ENCODE data around the gene ALOX5AP. TPM values are rescaled to one million over a fixed set of nuclear protein-coding genes. Genes with fewer than 3 reads are reported as not detected.

Gene ALOX5AP
- total RNA-seq, 2 donors from 2014 or later, result 27.5 to 69.9 TPM

GRCh38 chr13:30798776-30799355 is 63.5 kb downstream of the ALOX5AP start:
- no peaks in the 10 kb centered on the region for H3K27me3 ChIP-seq (replicated peaks; ENCODE audit: insufficient read depth)
- peaks cover 12 to 19% of the 10 kb centered on the region in 2 donors for H3K4me1 ChIP-seq (ENCODE audit: control insufficient read depth in 1 of 2, low read depth in 2 of 2)
- H3K27ac ChIP-seq, result no peak overlapping the region
- H3K36me3 ChIP-seq, result no peaks in the 10 kb centered on the region
- ATAC-seq (ENCODE audit: insufficient number of reproducible peaks, low FRiP score, low read depth) (no peak), DNase-seq (ENCODE audit: low spot score) (no peak)
- H3K9me3 ChIP-seq, result no peaks in the 10 kb centered on the region
- no peak overlapping the region for H3K4me3 ChIP-seq
- no peak for TF ChIP-seq CTCF (IDR thresholded peaks at IDR 0.05)

- Histone ChIP-seq H3K4me3 (no peak overlapping the region), H3K27ac (no peak overlapping the region), H3K36me3 (no peaks in the 10 kb centered on the region), H3K27me3 (replicated peaks; ENCODE audit: insufficient read depth) (no peaks in the 10 kb centered on the region), H3K4me1 (ENCODE audit: control insufficient read depth in 1 of 2, low read depth in 2 of 2) (peaks cover 12 to 19% of the 10 kb centered on the region in 2 donors), H3K9me3 (no peaks in the 10 kb centered on the region)
- ATAC-seq (ENCODE audit: insufficient number of reproducible peaks, low FRiP score, low read depth) (no peak), DNase-seq (ENCODE audit: low spot score) (no peak)
- TF ChIP-seq CTCF (IDR thresholded peaks at IDR 0.05), result no peak
Measured at GRCh38 chr13:30799356-30799824, 64.0 kb downstream of the ALOX5AP start.

- peaks cover 12 to 19% of the 10 kb centered on the region in 2 donors for H3K4me1 ChIP-seq (ENCODE audit: control insufficient read depth in 1 of 2, low read depth in 2 of 2)
- H3K9me3 ChIP-seq, result no peaks in the 10 kb centered on the region
- no peaks in the 10 kb centered on the region for H3K36me3 ChIP-seq
- H3K27ac ChIP-seq, result no peak overlapping the region
- DNase-seq (ENCODE audit: low spot score) (no peak), ATAC-seq (ENCODE audit: insufficient number of reproducible peaks, low FRiP score, low read depth) (no peak)
- no peak for TF ChIP-seq CTCF (IDR thresholded peaks at IDR 0.05)
- H3K4me3 ChIP-seq, result no peak overlapping the region
- no peaks in the 10 kb centered on the region for H3K27me3 ChIP-seq (replicated peaks; ENCODE audit: insufficient read depth)
Measured at GRCh38 chr13:30800107-30800506, 64.8 kb downstream of the ALOX5AP start.

GRCh38 chr13:30802501-30802900 is 67.2 kb downstream of the ALOX5AP start:
- Histone ChIP-seq H3K27me3 (replicated peaks; ENCODE audit: insufficient read depth) (no peaks in the 10 kb centered on the region), H3K4me1 (ENCODE audit: control insufficient read depth in 1 of 2, low read depth in 2 of 2) (peaks cover 11 to 13% of the 10 kb centered on the region in 2 donors), H3K9me3 (no peaks in the 10 kb centered on the region), H3K4me3 (peak overlapping the region; percentile 68), H3K36me3 (no peaks in the 10 kb centered on the region), H3K27ac (peak overlapping the region in 1 of 2 donors; percentile 46)
- DNase-seq (ENCODE audit: low spot score) (no peak), ATAC-seq (ENCODE audit: insufficient number of reproducible peaks, low FRiP score, low read depth) (no peak)
- TF ChIP-seq CTCF (IDR thresholded peaks at IDR 0.05), result no peak

- peak overlapping the region; percentile 3 to 46 for H3K27ac ChIP-seq
- no peaks in the 10 kb centered on the region for H3K36me3 ChIP-seq
- H3K4me1 ChIP-seq (ENCODE audit: control insufficient read depth in 1 of 2, low read depth in 2 of 2), result peaks cover 11 to 15% of the 10 kb centered on the region in 2 donors
- ATAC-seq (ENCODE audit: insufficient number of reproducible peaks, low FRiP score, low read depth) (peak; percentile 82), DNase-seq (ENCODE audit: low spot score) (peak; percentile 54)
- peak; percentile 96 for TF ChIP-seq CTCF (IDR thresholded peaks at IDR 0.05)
- H3K27me3 ChIP-seq (replicated peaks; ENCODE audit: insufficient read depth), result no peaks in the 10 kb centered on the region
- H3K4me3 ChIP-seq, result peak overlapping the region; percentile 68
- no peaks in the 10 kb centered on the region for H3K9me3 ChIP-seq
Measured at GRCh38 chr13:30802953-30803478, 67.7 kb downstream of the ALOX5AP start.
